ENCODE results near the gene LMNB1.

The LMNB1 gene

GRCh38 chr5:126855266-126855665 lies 78.3 kb downstream of the LMNB1 start:
- no peak for DNase-seq (ENCODE audit: low spot score)

- no peak for DNase-seq (ENCODE audit: low spot score)
Measured at GRCh38 chr5:126857472-126858410, 80.8 kb downstream of the LMNB1 start.

- no peak for DNase-seq (ENCODE audit: low spot score)
Measured at GRCh38 chr5:126858441-126858840, 81.5 kb downstream of the LMNB1 start.

- DNase-seq (ENCODE audit: low spot score) = no peak
Measured at GRCh38 chr5:126863402-126863801, 86.5 kb downstream of the LMNB1 start.

- DNase-seq (ENCODE audit: low spot score) = no peak
Measured at GRCh38 chr5:126864042-126864688, 87.2 kb downstream of the LMNB1 start.

GRCh38 chr5:126865299-126865698 lies 88.4 kb downstream of the LMNB1 start:
- DNase-seq (ENCODE audit: low spot score) = no peak

- no peak for DNase-seq (ENCODE audit: low spot score)
Measured at GRCh38 chr5:126866851-126867636, 90.1 kb downstream of the LMNB1 start.

GRCh38 chr5:126868338-126869004 lies 91.5 kb downstream of the LMNB1 start:
- DNase-seq (ENCODE audit: low spot score) = no peak

GRCh38 chr5:126869005-126869451 lies 92.1 kb downstream of the LMNB1 start:
- DNase-seq (ENCODE audit: low spot score) = no peak

GRCh38 chr5:126871441-126871840 lies 94.5 kb downstream of the LMNB1 start:
- DNase-seq (ENCODE audit: low spot score) = no peak

- DNase-seq (ENCODE audit: low spot score) = no peak
Measured at GRCh38 chr5:126872561-126873354, 95.8 kb downstream of the LMNB1 start.

GRCh38 chr5:126875303-126875785 lies 98.4 kb downstream of the LMNB1 start:
- no peak for DNase-seq (ENCODE audit: low spot score)

GRCh38 chr5:126877602-126878001 lies 100.7 kb downstream of the LMNB1 start:
- DNase-seq (ENCODE audit: low spot score) = no peak

GRCh38 chr5:126878085-126878484 lies 101.1 kb downstream of the LMNB1 start:
- no peak for DNase-seq (ENCODE audit: low spot score)

GRCh38 chr5:126878634-126879033 lies 101.7 kb downstream of the LMNB1 start:
- no peak for DNase-seq (ENCODE audit: low spot score)

GRCh38 chr5:126881821-126882600 lies 105.1 kb downstream of the LMNB1 start:
- no peak for DNase-seq (ENCODE audit: low spot score)

- no peak for DNase-seq (ENCODE audit: low spot score)
Measured at GRCh38 chr5:126883564-126884245, 106.8 kb downstream of the LMNB1 start.

- no peak for DNase-seq (ENCODE audit: low spot score)
Measured at GRCh38 chr5:126884269-126884819, 107.4 kb downstream of the LMNB1 start.
